GM18858 (cell line): ENCODE measurements around the gene AGBL5.
A peak's percentile ranks its signal among the peaks of the same experiment; 100 is the strongest.
"Not testable (repeated sequence)": the region's sequence is repeated elsewhere in the genome, so short reads cannot be mapped to it uniquely, and the experiment has no call there.

ENCODE experiments used
- ATAC-seq: cut with Tn5 transposase; IDR thresholded peaks from one replicate; pipeline ENCODE4 v1.9.1; 2021; ENCODE audit not compliant: unreplicated experiment

The AGBL5 gene

DNA sequence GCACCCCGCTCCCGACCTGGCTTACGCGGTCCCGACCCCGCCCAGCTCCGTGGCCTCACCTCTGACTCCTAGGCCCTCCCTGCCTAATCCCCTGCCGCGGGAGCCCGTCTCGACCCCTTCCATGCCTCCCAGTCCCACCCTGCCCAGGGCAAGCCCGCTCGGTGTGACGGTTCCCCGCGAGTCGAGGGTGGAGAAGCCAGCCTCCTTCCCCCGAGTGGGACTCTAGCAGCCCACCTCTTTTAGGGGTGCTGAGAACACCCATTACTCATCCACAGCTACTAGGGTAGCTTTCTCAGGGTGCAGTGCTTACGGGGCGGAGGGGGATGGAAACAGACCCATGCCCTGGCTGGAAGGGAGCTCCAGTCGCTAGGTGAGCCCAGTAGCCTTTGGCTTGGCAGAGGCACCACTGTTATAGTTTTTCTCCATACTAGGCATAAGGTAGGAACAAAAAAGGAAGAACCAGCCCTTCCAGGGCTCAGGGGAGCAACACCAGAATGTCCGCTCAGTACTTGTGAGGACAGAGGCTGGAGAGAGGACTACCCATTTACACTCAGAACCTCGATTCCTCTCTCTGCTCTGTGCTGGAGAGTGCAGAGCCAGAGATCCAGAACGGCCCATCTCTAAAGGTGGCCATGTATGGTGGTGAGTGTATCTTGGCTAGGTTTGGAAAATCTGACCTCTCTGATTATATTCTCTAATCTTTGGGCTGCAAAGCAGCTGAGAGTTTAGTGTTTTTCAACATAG is 606 bp downstream of the AGBL5 start:
- ATAC-seq = no peak

DNA sequence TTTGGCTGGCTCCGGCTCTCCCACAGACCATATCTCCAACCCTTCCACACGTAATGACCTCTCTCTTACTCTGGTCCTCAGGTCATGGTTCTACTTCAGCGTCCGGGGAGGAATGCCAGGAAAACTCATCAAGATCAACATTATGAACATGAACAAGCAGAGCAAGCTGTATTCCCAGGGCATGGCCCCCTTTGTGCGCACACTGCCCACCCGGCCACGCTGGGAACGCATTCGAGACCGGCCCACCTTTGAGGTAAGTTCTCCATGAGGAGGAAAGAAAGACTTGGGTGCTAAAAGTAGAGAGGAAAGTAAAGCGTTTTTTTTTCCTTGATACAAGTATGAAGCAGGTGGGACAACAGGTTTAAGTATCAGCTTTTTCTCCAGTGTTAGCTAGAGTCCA is 1.9 kb downstream of the AGBL5 start:
- no peak for ATAC-seq

GRCh38 chr2:27053776-27054175 is 2.3 kb downstream of the AGBL5 start:
- no peak for ATAC-seq

DNA sequence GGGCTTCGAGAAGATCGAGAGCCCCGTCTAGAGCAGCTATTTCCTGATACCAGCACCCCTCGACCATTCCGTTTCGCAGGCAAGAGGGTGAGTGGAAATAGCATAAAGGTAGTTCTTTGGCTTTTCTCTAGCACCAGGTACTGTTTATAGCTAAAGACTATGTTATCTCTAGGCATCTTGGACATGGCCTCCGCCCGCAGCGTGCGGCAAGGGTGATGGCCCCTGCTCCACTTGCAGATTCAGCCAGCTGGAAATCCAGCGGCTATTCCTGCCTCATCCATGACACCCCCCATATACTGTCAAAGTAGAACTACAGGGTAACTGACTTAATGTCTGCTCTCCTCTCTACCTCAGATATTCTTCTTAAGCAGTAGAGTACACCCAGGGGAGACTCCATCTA is 3.3 kb downstream of the AGBL5 start:
- ATAC-seq = no peak

- no peak for ATAC-seq
Measured at GRCh38 chr2:27057184-27057583, 5.7 kb downstream of the AGBL5 start.

- ATAC-seq = no peak
Measured at GRCh38 chr2:27058210-27058609, 6.7 kb downstream of the AGBL5 start.

DNA sequence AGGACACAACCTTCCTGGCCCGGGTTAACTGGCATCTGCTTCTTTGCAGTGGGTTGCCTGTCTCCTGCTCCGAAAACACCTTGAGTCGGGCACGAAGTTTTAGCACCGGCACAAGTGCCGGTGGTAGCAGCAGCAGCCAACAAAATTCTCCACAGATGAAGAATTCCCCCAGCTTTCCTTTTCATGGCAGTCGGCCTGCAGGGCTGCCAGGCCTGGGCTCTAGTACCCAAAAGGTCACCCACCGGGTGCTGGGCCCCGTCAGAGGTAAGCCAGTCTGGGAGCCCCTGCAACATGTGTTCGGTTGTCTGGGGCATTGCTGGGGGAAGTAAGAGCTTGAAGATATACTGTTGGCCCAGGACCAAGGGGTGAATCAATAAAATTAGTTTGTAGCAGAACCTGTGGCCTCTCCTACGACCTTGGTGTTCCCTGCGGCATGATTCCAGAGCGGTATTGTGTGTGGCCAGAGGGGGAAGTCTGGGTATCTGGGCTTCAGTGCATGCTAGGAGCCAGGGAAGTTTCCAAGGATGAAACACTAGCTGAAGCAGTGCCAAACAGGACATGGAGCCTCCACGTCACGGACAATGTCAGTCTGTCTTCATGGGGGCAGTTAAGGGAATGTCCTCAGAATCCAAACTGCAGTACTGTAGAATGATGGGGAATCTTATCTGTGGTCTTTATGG is 7.8 kb downstream of the AGBL5 start:
- no peak for ATAC-seq

DNA sequence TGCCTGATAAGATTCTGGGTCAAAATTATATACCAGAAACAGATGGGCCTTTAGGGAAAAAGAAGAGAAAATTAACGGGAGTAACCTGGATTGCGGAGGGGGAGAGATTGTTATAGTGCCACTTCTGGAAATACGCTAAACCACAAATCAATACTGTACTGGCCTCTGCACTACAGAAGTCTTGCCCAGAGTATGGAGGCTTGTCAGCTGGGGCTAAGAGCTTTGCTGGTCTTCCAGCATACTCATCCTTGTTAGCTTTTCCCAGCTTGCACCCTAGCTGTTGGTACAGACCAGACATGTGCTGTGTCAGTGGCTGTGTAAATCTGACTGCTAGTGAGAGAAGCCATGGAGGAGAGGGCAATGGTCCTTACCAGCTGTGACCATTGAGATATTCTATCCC is 8.9 kb downstream of the AGBL5 start:
- no peak for ATAC-seq

- ATAC-seq = no peak
Measured at GRCh38 chr2:27065128-27065527, 13.7 kb downstream of the AGBL5 start.

DNA sequence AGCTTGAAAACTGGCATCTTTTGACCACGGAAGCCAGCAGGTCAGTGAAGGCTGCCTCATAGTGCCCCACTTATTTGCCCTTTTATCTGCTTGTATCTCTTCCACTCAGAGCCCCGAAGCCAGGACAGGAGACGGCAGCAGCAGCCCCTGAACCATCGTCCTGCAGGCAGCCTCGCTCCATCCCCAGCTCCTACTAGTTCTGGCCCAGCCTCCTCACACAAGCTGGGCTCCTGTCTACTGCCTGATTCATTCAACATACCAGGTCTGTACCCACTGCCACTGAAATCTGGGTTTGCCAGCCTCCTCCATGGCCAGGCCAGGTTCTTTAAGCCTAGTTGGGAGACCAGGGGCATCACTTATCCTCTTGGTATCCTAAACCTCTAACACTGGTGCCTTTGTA is 15.9 kb downstream of the AGBL5 start:
- no peak for ATAC-seq

- ATAC-seq = no peak
Measured at GRCh38 chr2:27069436-27069835, 18.0 kb downstream of the AGBL5 start.

- ATAC-seq = no peak
Measured at GRCh38 chr2:27069961-27070618, 18.6 kb downstream of the AGBL5 start.

DNA sequence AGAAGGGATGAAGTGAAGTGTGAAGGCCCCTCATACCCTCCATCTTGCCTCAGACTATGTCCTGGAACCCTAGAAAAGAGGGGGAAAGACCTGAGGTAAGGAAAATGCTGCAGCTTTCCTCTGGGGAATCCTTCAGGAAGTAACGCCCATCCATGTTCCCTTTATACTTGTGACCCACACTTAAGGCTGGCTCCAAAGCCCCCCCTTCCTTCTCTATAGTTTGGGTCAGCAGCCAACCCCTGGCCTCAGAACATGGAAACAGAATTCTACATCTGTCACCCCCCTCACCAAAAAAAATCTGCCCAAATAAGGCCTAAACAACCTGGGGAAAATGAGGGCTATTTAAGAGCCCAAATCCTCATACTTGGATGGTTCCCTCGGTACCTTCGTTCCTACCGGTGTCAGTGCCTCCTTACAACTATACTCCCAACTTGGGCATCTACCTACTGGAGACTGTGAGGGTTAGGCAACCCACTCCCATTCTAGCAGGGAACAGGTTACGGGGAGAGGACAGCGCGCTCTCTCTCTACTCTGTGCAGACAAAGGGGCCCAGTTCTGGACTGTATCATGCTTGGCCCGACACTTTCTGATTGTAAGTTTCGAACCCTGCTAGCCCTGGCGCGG is 19.3 kb downstream of the AGBL5 start:
- ATAC-seq = no peak

- ATAC-seq = peak; percentile 82
Measured at GRCh38 chr2:27071277-27071989, 20.0 kb downstream of the AGBL5 start, which contains the start of gene OST4. TSS of gene OST4 (minus strand) at chr2:27071654.

- ATAC-seq = no peak
Measured at GRCh38 chr2:27071990-27072830, 20.7 kb downstream of the AGBL5 start.

DNA sequence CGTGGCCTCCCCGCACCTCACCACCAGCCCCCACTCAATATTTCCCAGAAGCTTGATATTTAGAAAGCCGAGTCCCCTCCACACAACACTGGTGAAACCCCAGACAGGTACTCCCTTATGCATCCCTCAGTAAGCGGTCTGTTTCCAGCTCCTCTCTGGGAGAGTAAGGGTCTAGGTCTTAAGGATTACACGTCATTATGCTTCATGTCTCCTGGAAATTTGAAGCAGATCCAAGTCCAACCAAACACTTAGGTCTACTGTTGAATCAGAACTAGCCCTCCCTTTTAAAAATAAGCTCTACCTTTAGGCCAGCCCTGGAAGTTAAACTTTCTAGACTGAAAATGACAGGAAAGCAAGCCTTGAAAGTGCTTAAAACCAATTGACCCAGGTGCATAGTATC is 21.5 kb downstream of the AGBL5 start:
- ATAC-seq = no peak

GRCh38 chr2:27073782-27074181 is 22.3 kb downstream of the AGBL5 start:
- ATAC-seq = no peak

- no peak for ATAC-seq
Measured at GRCh38 chr2:27074738-27075565, 23.5 kb downstream of the AGBL5 start.

DNA sequence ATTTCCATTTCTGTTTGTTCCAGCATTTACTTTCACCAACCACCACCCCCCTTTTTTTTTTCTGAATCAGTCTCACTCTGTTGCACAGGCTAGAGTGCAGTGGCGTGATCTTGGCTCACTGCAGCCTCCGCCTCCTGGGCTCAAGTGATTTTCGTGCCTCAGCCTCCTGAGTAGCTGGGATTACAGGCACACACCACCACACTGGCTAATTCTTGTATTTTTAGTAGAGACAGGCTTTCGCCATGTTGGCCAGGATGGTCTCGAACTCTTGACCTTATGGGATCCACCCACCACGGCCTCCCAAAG is 24.1 kb downstream of the AGBL5 start:
- not testable (repeated sequence) for ATAC-seq
